Kidney (tissue), 14 donors: ENCODE results near the gene HECW1. TPM values are rescaled to one million over a fixed set of nuclear protein-coding genes. Genes with fewer than 3 reads are reported as not detected.

Experiments
- DNase-seq, 5 donors: peaks; one replicate each; pipeline ENCODE4 v3.0.0-alpha.2; 2013 to 2020
- FAIRE-seq: peaks from 2 replicates; lab custom pipeline; 2012; peaks lifted over from hg19 to GRCh38; lab: Jason Lieb, UNC
- H3K27ac ChIP-seq, 2 donors: one replicate each; pipeline ENCODE4 v1.7.0; 2013; ENCODE audit warnings: low read depth in 2 of 2, low read length in 2 of 2, inconsistent platforms in 1 of 2
- H3K27me3 ChIP-seq: one replicate; pipeline ENCODE4 v1.7.1; 2013; ENCODE audit warnings: low read length, inconsistent platforms; ENCODE audit not compliant: control insufficient read depth, insufficient read depth
- H3K36me3 ChIP-seq, 3 donors: one replicate each; pipeline versions ENCODE4 v1.7.0 to v1.7.1; 2013; ENCODE audit warnings: low read length in 3 of 3, control low read depth in 1 of 3, inconsistent platforms in 1 of 3; ENCODE audit not compliant: insufficient read depth in 3 of 3, control insufficient read depth in 2 of 3
- H3K4me1 ChIP-seq, 3 donors: one replicate each; pipeline versions ENCODE4 v1.7.0 to v1.7.1; 2013; ENCODE audit warnings: low read length in 3 of 3, inconsistent platforms in 1 of 3, low read depth in 1 of 3; ENCODE audit not compliant: control insufficient read depth in 2 of 3, insufficient read depth in 2 of 3
- H3K4me3 ChIP-seq, 3 donors: one replicate each; pipeline versions ENCODE4 v1.7.0 to v1.8.1; 2013; ENCODE audit warnings: low read length in 3 of 3, control low read depth in 1 of 3, inconsistent platforms in 1 of 3
- H3K9ac ChIP-seq, 3 donors: one replicate each; pipeline versions ENCODE4 v1.7.0 to v1.7.1; 2013; ENCODE audit warnings: low read length in 3 of 3, control low read depth in 1 of 3, inconsistent platforms in 1 of 3
- H3K9me3 ChIP-seq, 3 donors: one replicate each; pipeline versions ENCODE4 v1.7.0 to v1.7.1; 2013; ENCODE audit warnings: low read length in 3 of 3, control low read depth in 1 of 3, inconsistent platforms in 1 of 3; ENCODE audit not compliant: control insufficient read depth in 2 of 3, insufficient read depth in 1 of 3
- intact Hi-C: fragments of 100-400 bp; cut with DNase I; formaldehyde crosslinking; loops from one replicate; pipeline ENCODE4 v1.11.1; 2022
- polyA plus RNA-seq: library from polyadenylated mRNA; stranded (reverse); fragments of 350-450 nt; fragmentation: Illumina TruSeq; extraction: RNeasy Lipid Tissue Mini Kit (QIAGEN cat#74804); gene quantifications from one replicate; pipeline ENCODE4 v1.2.3, GENCODE V29; 2014; ENCODE audit warnings: low read depth, low replicate concordance; ENCODE audit not compliant: insufficient read depth
- total RNA-seq: library from RNA; stranded (reverse); fragmentation: NEBNext Ultra II Directional; extraction: Animal tissue kit (Norgen Biotek cat#: 25700); gene quantifications from one replicate; pipeline ENCODE4 v1.2.1, GENCODE V29; 2021
- TF ChIP-seq, protein P1 (sequence below): IDR thresholded peaks from 3 replicates; pipeline ENCODE4 v1.5.1; 2012; ENCODE audit warnings: mild to moderate bottlenecking, moderate library complexity, borderline replicate concordance; ENCODE audit not compliant: insufficient read depth; ENCODE audit errors: extremely low read depth
- donor health status: control.
- donor health status: control.
- donor health status: control.
- donor health status: control.
- donor health status: control.
- donor health status: DM: yes; HTN: yes; CAD: no.
- donor health status: Normal renal cell carcinoma (clear cell type).

Gene HECW1
- total and polyA plus RNA-seq, 2 donors from 2014 or later = 0.50 to 7.5 TPM

DNA sequence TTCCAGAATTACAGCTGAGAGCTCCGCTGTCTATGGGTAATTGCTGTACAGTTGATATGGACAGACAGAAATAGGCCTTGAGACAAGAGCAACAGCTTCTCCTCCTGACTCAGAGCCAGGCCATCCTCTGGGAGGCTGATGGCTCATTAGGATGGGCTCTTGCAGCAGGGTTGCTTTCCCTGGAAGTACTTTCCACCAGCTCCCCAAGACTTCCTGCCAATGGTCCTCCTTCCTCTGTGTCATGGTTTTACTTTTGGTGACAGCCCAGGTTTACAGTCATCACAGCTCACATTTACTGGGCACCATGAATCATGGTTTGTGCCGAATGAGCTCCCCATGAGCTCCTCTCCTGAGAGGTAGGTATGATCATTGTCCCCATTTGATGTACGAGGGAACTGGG lies 131.8 kb downstream of the HECW1 start:
- intact Hi-C loops = no loop called here
- H3K4me3 ChIP-seq = no peak overlapping the region
- DNase-seq (no peak), FAIRE-seq (no peak)
- no peaks in the 10 kb centered on the region for H3K9me3 ChIP-seq
- no peaks in the 10 kb centered on the region for H3K36me3 ChIP-seq
- H3K9ac ChIP-seq = no peak overlapping the region
- no peaks in the 10 kb centered on the region for H3K4me1 ChIP-seq
- H3K27me3 ChIP-seq = no peaks in the 10 kb centered on the region
- TF ChIP-seq, protein P1, sequence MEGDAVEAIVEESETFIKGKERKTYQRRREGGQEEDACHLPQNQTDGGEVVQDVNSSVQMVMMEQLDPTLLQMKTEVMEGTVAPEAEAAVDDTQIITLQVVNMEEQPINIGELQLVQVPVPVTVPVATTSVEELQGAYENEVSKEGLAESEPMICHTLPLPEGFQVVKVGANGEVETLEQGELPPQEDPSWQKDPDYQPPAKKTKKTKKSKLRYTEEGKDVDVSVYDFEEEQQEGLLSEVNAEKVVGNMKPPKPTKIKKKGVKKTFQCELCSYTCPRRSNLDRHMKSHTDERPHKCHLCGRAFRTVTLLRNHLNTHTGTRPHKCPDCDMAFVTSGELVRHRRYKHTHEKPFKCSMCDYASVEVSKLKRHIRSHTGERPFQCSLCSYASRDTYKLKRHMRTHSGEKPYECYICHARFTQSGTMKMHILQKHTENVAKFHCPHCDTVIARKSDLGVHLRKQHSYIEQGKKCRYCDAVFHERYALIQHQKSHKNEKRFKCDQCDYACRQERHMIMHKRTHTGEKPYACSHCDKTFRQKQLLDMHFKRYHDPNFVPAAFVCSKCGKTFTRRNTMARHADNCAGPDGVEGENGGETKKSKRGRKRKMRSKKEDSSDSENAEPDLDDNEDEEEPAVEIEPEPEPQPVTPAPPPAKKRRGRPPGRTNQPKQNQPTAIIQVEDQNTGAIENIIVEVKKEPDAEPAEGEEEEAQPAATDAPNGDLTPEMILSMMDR = no peak
- H3K27ac ChIP-seq = no peak overlapping the region

DNA sequence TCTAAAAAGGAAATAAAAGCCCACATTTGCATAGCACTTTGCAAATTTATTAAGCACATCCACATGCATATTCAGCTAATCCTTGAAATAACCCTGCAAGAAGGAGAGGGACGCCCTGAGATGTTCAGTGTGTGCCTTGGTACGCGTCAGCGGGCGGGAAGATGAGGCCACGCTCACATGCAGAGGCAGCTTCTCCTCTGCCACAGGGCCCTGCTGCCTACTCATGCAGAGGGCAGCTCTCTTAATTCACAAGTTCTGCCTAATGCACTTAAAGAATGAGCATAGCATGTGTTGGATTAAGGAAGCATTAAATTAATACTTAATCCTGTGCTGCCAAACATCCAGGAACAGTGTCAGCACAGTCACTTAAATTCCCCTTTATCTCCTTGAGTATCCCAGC lies 132.3 kb downstream of the HECW1 start:
- Histone ChIP-seq H3K27ac (no peak overlapping the region), H3K36me3 (no peaks in the 10 kb centered on the region), H3K27me3 (no peaks in the 10 kb centered on the region), H3K4me1 (no peaks in the 10 kb centered on the region), H3K4me3 (no peak overlapping the region), H3K9ac (no peak overlapping the region), H3K9me3 (no peaks in the 10 kb centered on the region)
- DNase-seq (no peak), FAIRE-seq (no peak)
- intact Hi-C loops = no loop called here
- TF ChIP-seq, protein P1 = no peak

DNA sequence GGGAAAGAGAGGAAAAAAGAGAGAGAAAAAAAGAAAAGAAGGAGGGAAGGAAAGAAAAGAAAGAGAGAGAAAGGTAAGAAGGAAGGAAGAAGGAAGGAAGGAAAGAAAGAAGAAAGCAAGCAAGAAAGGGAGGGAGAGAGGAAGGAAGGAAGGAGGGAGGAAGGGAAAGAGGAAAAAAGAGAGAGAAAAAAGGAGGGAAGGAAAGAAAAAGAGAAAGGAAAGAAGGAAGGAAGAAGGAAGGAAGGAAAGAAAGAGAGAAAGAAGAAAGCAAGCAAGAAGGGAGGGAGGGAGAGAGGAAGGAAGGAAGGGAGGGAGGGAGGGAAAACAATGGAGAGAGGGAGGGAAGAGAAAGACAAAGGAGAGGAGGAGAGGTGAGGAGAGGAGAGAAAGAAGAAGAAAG lies 135.3 kb downstream of the HECW1 start:
- no peak overlapping the region for H3K4me3 ChIP-seq
- no peaks in the 10 kb centered on the region for H3K27me3 ChIP-seq
- TF ChIP-seq, protein P1 = no peak
- no peaks in the 10 kb centered on the region for H3K4me1 ChIP-seq
- no peaks in the 10 kb centered on the region for H3K36me3 ChIP-seq
- no peak for FAIRE-seq
- no peak overlapping the region for H3K9ac ChIP-seq
- H3K27ac ChIP-seq = no peak overlapping the region
- H3K9me3 ChIP-seq = no peaks in the 10 kb centered on the region
- no peak for DNase-seq
- intact Hi-C loops = no loop called here

DNA sequence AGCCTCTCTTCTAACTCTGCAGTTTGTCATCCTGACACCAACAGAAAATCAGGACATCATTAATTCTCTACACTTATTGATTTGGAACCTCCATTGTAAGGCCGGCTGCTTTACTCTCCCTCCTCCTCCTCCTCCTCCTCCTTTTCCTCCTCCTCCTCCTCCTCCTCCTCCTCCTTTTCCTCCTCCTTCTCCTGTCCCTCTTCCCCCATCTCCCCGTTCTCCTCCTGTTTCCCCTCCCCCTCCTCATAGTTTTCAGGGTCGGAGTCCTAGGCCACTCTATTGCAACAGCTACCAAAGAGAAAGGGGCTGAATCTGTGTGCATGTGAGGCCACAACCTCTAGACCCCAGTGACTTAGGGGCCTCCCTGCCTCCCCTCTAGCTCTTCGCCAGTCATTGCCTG lies 136.1 kb downstream of the HECW1 start:
- Histone ChIP-seq H3K27ac (no peak overlapping the region), H3K4me3 (no peak overlapping the region), H3K9me3 (no peaks in the 10 kb centered on the region), H3K4me1 (no peaks in the 10 kb centered on the region), H3K27me3 (no peaks in the 10 kb centered on the region), H3K9ac (no peak overlapping the region), H3K36me3 (no peaks in the 10 kb centered on the region)
- intact Hi-C loops = no loop called here
- TF ChIP-seq, protein P1 = no peak
- DNase-seq (no peak), FAIRE-seq (no peak)
